Thyroid gland (tissue), 4 donors: ENCODE data around the gene SLC17A7. TPM values are rescaled to one million over a fixed set of nuclear protein-coding genes. Genes with fewer than 3 reads are reported as not detected.

ENCODE experiments used
- DNase-seq, 2 donors: peaks; one replicate each; pipeline ENCODE4 v3.0.0-alpha.2; 2019
- H3K27ac ChIP-seq, 3 donors: fragments of 200-600 bp; sonication (generic); 1 replicate in 2 of 3; 2 replicates in 1 of 3; pipeline ENCODE4 v1.5.1; 2016 to 2019; ENCODE audit warnings: mild to moderate bottlenecking in 1 of 3, moderate library complexity in 1 of 3
- H3K27me3 ChIP-seq: fragments of 200-600 bp; sonication (generic); one replicate; pipeline ENCODE4 v1.5.1; 2019
- H3K36me3 ChIP-seq, 2 donors: fragments of 200-600 bp; sonication (generic); one replicate each; pipeline ENCODE4 v1.5.1; 2016 to 2019
- H3K4me1 ChIP-seq, 2 donors: fragments of 200-600 bp; sonication (generic); one replicate each; pipeline ENCODE4 v1.5.1; 2017 to 2019
- H3K4me3 ChIP-seq, 3 donors: fragments of 200-600 bp; sonication (generic); replicated peaks in 1 of 3; 1 replicate in 2 of 3; 2 replicates in 1 of 3; pipeline ENCODE4 v1.5.1; 2016; ENCODE audit warnings: mild to moderate bottlenecking in 1 of 3
- H3K9me3 ChIP-seq: fragments of 200-600 bp; sonication (generic); one replicate; pipeline ENCODE4 v1.5.1; 2017
- CTCF ChIP-seq, 6 experiments: fragments of 200-600 bp in 3 of 6; fragments of 450-650 bp in 3 of 6; sonication (generic) in 3 of 6; IDR thresholded peaks; one replicate each; pipeline ENCODE4 v1.5.1; 2016 to 2019; ENCODE audit warnings: antibody characterized with exemption in 6 of 6, mild to moderate bottlenecking in 2 of 6, inconsistent platforms in 1 of 6, moderate library complexity in 1 of 6
- POLR2A ChIP-seq, 2 donors: fragments of 450-650 bp; IDR thresholded peaks; one replicate each; pipeline ENCODE4 v1.6.1; 2017; ENCODE audit warnings: antibody characterized with exemption in 2 of 2, mild to moderate bottlenecking in 2 of 2, moderate library complexity in 1 of 2
- WGBS, 2 donors: methylation state at CpG; one replicate each; pipeline ENCODE4 v1.1.5; 2017; 5-methylcytosine and 5-hydroxymethylcytosine counted together
- intact Hi-C: fragments of 100-400 bp; cut with DNase I; formaldehyde crosslinking; loops from one replicate; pipeline ENCODE4 v1.15.1; 2023
- total RNA-seq, 4 donors: library from RNA; depleted of rRNA; stranded (reverse); fragments of >200 nt; gene quantifications; one replicate each; pipeline ENCODE4 v1.2.3, GENCODE V29; 2016

Gene SLC17A7
- total RNA-seq, 4 donors from 2014 or later = 0.73 to 1.5 (median 1.3) TPM

- no peaks in the 10 kb centered on the region for H3K27me3 ChIP-seq
- TF ChIP-seq CTCF (IDR thresholded peaks at IDR 0.05) = no peak
- no peak for TF ChIP-seq POLR2A (IDR thresholded peaks at IDR 0.05)
- no peak overlapping the region for H3K4me3 ChIP-seq
- 63 to 77% methylated on average over 6 to 8 of the region's 9 CpGs for WGBS, 2 donors
- H3K9me3 ChIP-seq = no peaks in the 10 kb centered on the region
- no peaks in the 10 kb centered on the region for H3K36me3 ChIP-seq
- H3K4me1 ChIP-seq = peaks cover 0 to 12% of the 10 kb centered on the region in 2 donors
- intact Hi-C loops = no loop called here
- no peak for DNase-seq
- H3K27ac ChIP-seq = no peak overlapping the region
These were observed 28.0 kb downstream of the SLC17A7 start for GRCh38 chr19:49413348-49413747.

GRCh38 chr19:49411681-49412326 lies 29.5 kb downstream of the SLC17A7 start:
- intact Hi-C loops = no loop called here
- H3K4me3 ChIP-seq = no peak overlapping the region
- peaks cover 0 to 12% of the 10 kb centered on the region in 2 donors for H3K4me1 ChIP-seq
- WGBS, 2 donors = 67 to 86% methylated on average over 3 of the region's 3 CpGs
- H3K27me3 ChIP-seq = no peaks in the 10 kb centered on the region
- no peaks in the 10 kb centered on the region for H3K36me3 ChIP-seq
- H3K9me3 ChIP-seq = no peaks in the 10 kb centered on the region
- no peak for DNase-seq
- H3K27ac ChIP-seq = no peak overlapping the region
- TF ChIP-seq CTCF (IDR thresholded peaks at IDR 0.05) (no peak), POLR2A (IDR thresholded peaks at IDR 0.05) (no peak)

GRCh38 chr19:49409441-49410029 lies 31.8 kb downstream of the SLC17A7 start:
- Histone ChIP-seq H3K9me3 (no peaks in the 10 kb centered on the region), H3K4me3 (no peak overlapping the region), H3K4me1 (peaks cover 0 to 12% of the 10 kb centered on the region in 2 donors), H3K27me3 (no peaks in the 10 kb centered on the region), H3K27ac (no peak overlapping the region), H3K36me3 (no peaks in the 10 kb centered on the region)
- TF ChIP-seq CTCF (IDR thresholded peaks at IDR 0.05) (no peak), POLR2A (IDR thresholded peaks at IDR 0.05) (no peak)
- DNase-seq = no peak
- intact Hi-C loops = no loop called here
- WGBS, 2 donors = 82% methylated on average over 5 of the region's 5 CpGs

GRCh38 chr19:49408816-49409440 lies 32.4 kb downstream of the SLC17A7 start:
- 68 to 78% methylated on average over 7 to 8 of the region's 8 CpGs for WGBS, 2 donors
- Histone ChIP-seq H3K36me3 (no peaks in the 10 kb centered on the region), H3K9me3 (no peaks in the 10 kb centered on the region), H3K27me3 (no peaks in the 10 kb centered on the region), H3K4me3 (no peak overlapping the region), H3K4me1 (peaks cover 0 to 12% of the 10 kb centered on the region in 2 donors), H3K27ac (no peak overlapping the region)
- no peak for TF ChIP-seq CTCF (IDR thresholded peaks at IDR 0.05)
- no peak for TF ChIP-seq POLR2A (IDR thresholded peaks at IDR 0.05)
- DNase-seq = no peak
- intact Hi-C loops = no loop called here

GRCh38 chr19:49407482-49408015 lies 33.8 kb downstream of the SLC17A7 start:
- Histone ChIP-seq H3K27ac (no peak overlapping the region), H3K4me3 (no peak overlapping the region), H3K36me3 (no peaks in the 10 kb centered on the region), H3K9me3 (no peaks in the 10 kb centered on the region), H3K4me1 (peaks cover 0 to 12% of the 10 kb centered on the region in 2 donors), H3K27me3 (no peaks in the 10 kb centered on the region)
- TF ChIP-seq CTCF (IDR thresholded peaks at IDR 0.05) (no peak), POLR2A (IDR thresholded peaks at IDR 0.05) (no peak)
- WGBS, 2 donors = 91 to 92% methylated on average over 16 of the region's 16 CpGs
- DNase-seq = no peak
- intact Hi-C loops = no loop called here
